Smooth muscle cell (in vitro differentiated cells): Measurements from ENCODE around the gene TMEM14C. TPM values are rescaled to one million over a fixed set of nuclear protein-coding genes. Genes with fewer than 3 reads are reported as not detected.

Source experiments
- DNase-seq: peaks from one replicate; lab custom pipeline; 2025; ENCODE audit not compliant: unreplicated experiment; lab: John Stamatoyannopoulos, UW
- H2AFZ ChIP-seq: fragments of 200-600 bp; sonication (generic); 2 replicates; pipeline ENCODE4 v1.6.0; 2016; ENCODE audit warnings: antibody characterized with exemption, low read depth, mild to moderate bottlenecking
- H3F3A ChIP-seq: fragments of 200-600 bp; sonication (generic); 2 replicates; pipeline ENCODE4 v1.6.0; 2017; ENCODE audit warnings: antibody characterized with exemption, low read depth
- H3K27ac ChIP-seq: fragments of 200-600 bp; sonication (generic); 2 replicates; pipeline ENCODE4 v1.5.1; 2016; ENCODE audit warnings: low read depth, mild to moderate bottlenecking
- H3K27me3 ChIP-seq: fragments of 200-600 bp; sonication (generic); 2 replicates; pipeline ENCODE4 v1.6.1; 2016; ENCODE audit warnings: low read depth, mild to moderate bottlenecking
- H3K36me3 ChIP-seq: fragments of 200-600 bp; sonication (generic); 2 replicates; pipeline ENCODE4 v1.5.1; 2016; ENCODE audit warnings: low read depth
- H3K4me1 ChIP-seq: fragments of 200-600 bp; sonication (generic); 2 replicates; pipeline ENCODE4 v1.5.1; 2016; ENCODE audit warnings: low read depth
- H3K4me2 ChIP-seq: fragments of 200-600 bp; sonication (generic); 2 replicates; pipeline ENCODE4 v1.6.0; 2016; ENCODE audit warnings: mild to moderate bottlenecking
- H3K4me3 ChIP-seq: fragments of 200-600 bp; sonication (generic); 2 replicates; pipeline ENCODE4 v1.5.1; 2016; ENCODE audit warnings: mild to moderate bottlenecking
- H3K79me2 ChIP-seq: fragments of 200-600 bp; sonication (generic); 2 replicates; pipeline ENCODE4 v1.6.0; 2016; ENCODE audit warnings: low read depth, mild to moderate bottlenecking
- H3K9ac ChIP-seq: fragments of 200-600 bp; sonication (generic); 2 replicates; pipeline ENCODE4 v1.6.0; 2016; ENCODE audit warnings: low read depth
- H3K9me3 ChIP-seq: fragments of 200-600 bp; sonication (generic); replicated peaks from 2 replicates; pipeline ENCODE4 v1.5.1; 2016; ENCODE audit warnings: low read depth
- H4K20me1 ChIP-seq: fragments of 200-600 bp; sonication (generic); 2 replicates; pipeline ENCODE4 v1.6.0; 2016; ENCODE audit warnings: low read depth
- CTCF ChIP-seq: fragments of 200-600 bp; sonication (generic); IDR thresholded peaks from 2 replicates; pipeline ENCODE4 v1.5.1; 2017; ENCODE audit warnings: borderline replicate concordance, mild to moderate bottlenecking, antibody characterized with exemption; ENCODE audit not compliant: insufficient read depth, poor library complexity, severe bottlenecking
- WGBS: methylation state at CpG from one replicate; pipeline ENCODE4 v1.1.7; 2016; ENCODE audit warnings: low lambda C conversion rate; 5-methylcytosine and 5-hydroxymethylcytosine counted together
- polyA plus RNA-seq: library from polyadenylated mRNA; unstranded; fragments of >200 nt; fragmentation: Nextera tagmentation; extraction: Ambion mirVana; gene quantifications from 2 replicates; pipeline ENCODE4 v1.2.1, GENCODE V29; 2016
- total RNA-seq: library from RNA; depleted of rRNA; stranded (reverse); fragments of >200 nt; gene quantifications from 2 replicates; pipeline ENCODE4 v1.2.3, GENCODE V29; 2014

TMEM14C gene
- total and polyA plus RNA-seq, 2 experiments from 2014 or later, result 180 TPM

DNA sequence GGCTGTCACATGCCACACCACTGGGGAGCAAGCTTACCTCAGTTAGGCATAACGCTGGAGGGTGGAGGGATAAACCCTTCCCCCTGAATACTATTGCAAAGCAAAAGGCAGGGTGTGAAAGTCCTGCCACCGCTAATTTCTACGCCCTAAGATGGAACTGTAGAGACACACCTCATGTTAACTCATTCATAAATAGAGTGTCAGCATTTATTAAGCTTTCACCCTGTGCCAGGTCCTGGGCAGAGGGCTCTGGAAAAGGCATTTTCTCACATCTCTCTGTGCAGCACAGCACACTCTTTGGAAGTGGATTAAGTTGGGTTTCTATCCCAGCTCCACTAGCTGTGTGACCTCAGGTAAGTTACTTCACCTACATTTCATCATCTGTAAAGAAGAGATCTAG is 46.5 kb downstream of the TMEM14C start:
- H3F3A ChIP-seq, result no peaks in the 10 kb centered on the region
- no peak overlapping the region for H2AFZ ChIP-seq
- no peak overlapping the region for H3K9ac ChIP-seq
- no peaks in the 10 kb centered on the region for H3K27me3 ChIP-seq
- no peaks in the 10 kb centered on the region for H3K79me2 ChIP-seq
- no peak overlapping the region for H3K4me3 ChIP-seq
- 96% methylated on average over 3 of the region's 3 CpGs for WGBS
- no peak overlapping the region for H3K27ac ChIP-seq
- H3K4me1 ChIP-seq, result no peaks in the 10 kb centered on the region
- DNase-seq, result no peak
- H3K36me3 ChIP-seq, result no peaks in the 10 kb centered on the region
- no peaks in the 10 kb centered on the region for H4K20me1 ChIP-seq
- H3K9me3 ChIP-seq, result no peaks in the 10 kb centered on the region
- H3K4me2 ChIP-seq, result no peak overlapping the region
- TF ChIP-seq CTCF, result no peak

GRCh38 chr6:10771371-10771894 is 48.6 kb downstream of the TMEM14C start:
- no peak for DNase-seq

GRCh38 chr6:10778230-10778629 is 55.4 kb downstream of the TMEM14C start:
- TF ChIP-seq CTCF, result no peak
- Histone ChIP-seq H3K4me1 (no peaks in the 10 kb centered on the region), H3K27ac (no peak overlapping the region), H2AFZ (no peak overlapping the region), H3K9me3 (no peaks in the 10 kb centered on the region), H3K27me3 (no peaks in the 10 kb centered on the region), H3K4me2 (no peak overlapping the region), H3K36me3 (no peaks in the 10 kb centered on the region), H3K4me3 (no peak overlapping the region), H3K79me2 (no peaks in the 10 kb centered on the region), H3F3A (no peaks in the 10 kb centered on the region), H3K9ac (no peak overlapping the region), H4K20me1 (no peaks in the 10 kb centered on the region)
- 95% methylated on average over 3 of the region's 3 CpGs for WGBS
- no peak for DNase-seq

More at GRCh38 chr6:10771371-10771894, 48.6 kb downstream of the TMEM14C start:
- 77% methylated on average over 12 of the region's 12 CpGs for WGBS
- no peaks in the 10 kb centered on the region for H3K79me2 ChIP-seq
- H3F3A ChIP-seq, result no peaks in the 10 kb centered on the region
- no peaks in the 10 kb centered on the region for H3K9me3 ChIP-seq
- no peak overlapping the region for H3K4me2 ChIP-seq
- no peak overlapping the region for H3K27ac ChIP-seq
- no peak for TF ChIP-seq CTCF
- no peaks in the 10 kb centered on the region for H3K36me3 ChIP-seq
- no peak overlapping the region for H3K4me3 ChIP-seq
- no peak overlapping the region for H2AFZ ChIP-seq
- H4K20me1 ChIP-seq, result no peaks in the 10 kb centered on the region
- H3K9ac ChIP-seq, result no peak overlapping the region
- H3K4me1 ChIP-seq, result no peaks in the 10 kb centered on the region
- no peaks in the 10 kb centered on the region for H3K27me3 ChIP-seq

DNA sequence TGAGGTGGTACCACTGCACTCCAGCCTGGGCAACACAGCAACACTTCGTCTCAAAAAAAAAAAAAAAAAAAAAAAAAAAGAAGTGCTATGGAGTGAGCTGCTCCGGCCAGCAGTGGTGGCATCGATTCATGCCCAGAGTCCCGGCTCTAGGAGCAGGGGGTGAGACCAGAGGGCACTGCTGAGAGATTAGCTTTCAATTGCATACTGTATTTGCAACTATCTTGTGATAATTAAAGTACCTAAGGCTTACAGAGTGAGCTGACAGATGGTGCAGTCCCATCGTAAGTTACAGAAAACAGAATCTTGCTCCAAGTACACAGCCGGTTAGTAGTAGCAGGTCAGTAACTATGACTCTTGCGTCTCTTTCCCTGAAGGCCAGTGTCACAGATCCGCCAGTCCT is 56.2 kb downstream of the TMEM14C start:
- Histone ChIP-seq H3K36me3 (no peaks in the 10 kb centered on the region), H3K9me3 (no peaks in the 10 kb centered on the region), H2AFZ (no peak overlapping the region), H3K4me3 (no peak overlapping the region), H3K9ac (no peak overlapping the region), H3K4me2 (no peak overlapping the region), H4K20me1 (no peaks in the 10 kb centered on the region), H3K4me1 (no peaks in the 10 kb centered on the region), H3K79me2 (no peaks in the 10 kb centered on the region), H3F3A (no peaks in the 10 kb centered on the region), H3K27ac (no peak overlapping the region), H3K27me3 (no peaks in the 10 kb centered on the region)
- WGBS, result 95% methylated on average over 8 of the region's 8 CpGs
- TF ChIP-seq CTCF, result no peak
- DNase-seq, result no peak
